Body of pancreas (tissue), 4 donors: Measurements from ENCODE around the gene TMA7B. TPM values are rescaled to one million over a fixed set of nuclear protein-coding genes. Genes with fewer than 3 reads are reported as not detected.
"Not testable (repeated sequence)": the region's sequence is repeated elsewhere in the genome, so short reads cannot be mapped to it uniquely, and the experiment has no call there.

Source experiments
- ATAC-seq: fragments of 150-250 bp; one replicate; pipeline ENCODE4 v1.9.1; 2016
- DNase-seq, 4 donors: peaks; one replicate each; pipeline ENCODE4 v3.0.0-alpha.2; 2019
- H3K27ac ChIP-seq, 4 donors: fragments of 200-600 bp; sonication (generic); 1 replicate in 3 of 4; 2 replicates in 1 of 4; pipeline versions ENCODE4 v1.5.1 to v1.6.1; 2016 to 2019; ENCODE audit warnings: mild to moderate bottlenecking in 1 of 4, mixed read lengths in 1 of 4, moderate library complexity in 1 of 4
- H3K27me3 ChIP-seq, 2 donors: fragments of 200-600 bp; sonication (generic); one replicate each; pipeline ENCODE4 v1.6.0; 2016; ENCODE audit warnings: mild to moderate bottlenecking in 1 of 2
- H3K36me3 ChIP-seq, 2 donors: fragments of 200-600 bp; sonication (generic); replicated peaks in 1 of 2; 2 replicates each; pipeline ENCODE4 v1.5.1; 2016; ENCODE audit warnings: low read depth in 2 of 2; ENCODE audit not compliant: insufficient read depth in 1 of 2
- H3K4me1 ChIP-seq: fragments of 200-600 bp; sonication (generic); one replicate; pipeline ENCODE4 v1.6.0; 2016
- H3K4me3 ChIP-seq, 2 donors: fragments of 200-600 bp; sonication (generic); 1 replicate in 1 of 2; 2 replicates in 1 of 2; pipeline ENCODE4 v1.5.1; 2016 to 2019
- H3K9me3 ChIP-seq, 3 donors: fragments of 200-600 bp; sonication (generic); 1 replicate in 2 of 3; 2 replicates in 1 of 3; pipeline ENCODE4 v1.5.1; 2016
- CTCF ChIP-seq, 7 experiments: fragments of 450-650 bp in 4 of 7; fragments of 200-600 bp in 3 of 7; sonication (generic) in 3 of 7; IDR thresholded peaks; one replicate each; pipeline ENCODE4 v1.5.1; 2016 to 2019; ENCODE audit warnings: antibody characterized with exemption in 7 of 7
- POLR2A ChIP-seq, 3 donors: fragments of 450-650 bp; IDR thresholded peaks; one replicate each; pipeline ENCODE4 v1.6.1; 2016; ENCODE audit warnings: antibody characterized with exemption in 3 of 3, mild to moderate bottlenecking in 2 of 3
- WGBS, 2 donors: methylation state at CpG; one replicate each; pipeline ENCODE4 v1.1.5; 2017; 5-methylcytosine and 5-hydroxymethylcytosine counted together
- intact Hi-C: fragments of 100-400 bp; cut with DNase I; formaldehyde crosslinking; loops from one replicate; pipeline ENCODE4 v1.15.1; 2023
- total RNA-seq, 2 donors: library from RNA; depleted of rRNA; stranded (reverse); fragments of >200 nt; gene quantifications; one replicate each; pipeline ENCODE4 v1.1.0, GENCODE V29; 2016

Gene TMA7B
- total RNA-seq, 2 donors from 2014 or later = not detected

- Histone ChIP-seq H3K27ac (peak overlapping the region; percentile 25 to 75 (median 74)), H3K4me3 (no peak overlapping the region), H3K4me1 (peaks cover 23% of the 10 kb centered on the region), H3K36me3 (no peaks in the 10 kb centered on the region), H3K9me3 (no peaks in the 10 kb centered on the region), H3K27me3 (no peaks in the 10 kb centered on the region)
- ATAC-seq = peak; percentile 15
- WGBS, 2 donors = 63 to 75% methylated on average over 5 to 8 of the region's 8 CpGs
- intact Hi-C loops = no loop called here
- no peak for TF ChIP-seq POLR2A (IDR thresholded peaks at IDR 0.05)
- no peak for TF ChIP-seq CTCF (IDR thresholded peaks at IDR 0.05)
- no peak for DNase-seq
Observed at GRCh38 chr22:39947220-39948216, 12.7 kb upstream of the TMA7B start.

GRCh38 chr22:39949964-39950737, 10.0 kb upstream of the TMA7B start:
- H3K4me1 ChIP-seq = peaks cover 23% of the 10 kb centered on the region
- no peaks in the 10 kb centered on the region for H3K36me3 ChIP-seq
- no peaks in the 10 kb centered on the region for H3K27me3 ChIP-seq
- intact Hi-C loops = no loop called here
- TF ChIP-seq POLR2A (IDR thresholded peaks at IDR 0.05) (no peak), CTCF (IDR thresholded peaks at IDR 0.05) (no peak)
- H3K9me3 ChIP-seq = no peaks in the 10 kb centered on the region
- no peak for DNase-seq
- H3K27ac ChIP-seq = no peak overlapping the region
- no peak for ATAC-seq
- 78 to 85% methylated on average over 8 of the region's 8 CpGs for WGBS, 2 donors
- H3K4me3 ChIP-seq = no peak overlapping the region

- H3K27ac ChIP-seq, H3K9me3 ChIP-seq, H3K27me3 ChIP-seq, H3K4me3 ChIP-seq, DNase-seq, H3K36me3 ChIP-seq, ATAC-seq, intact Hi-C loops: not testable (repeated sequence)
- H3K4me1 ChIP-seq = peaks cover 14% of the 10 kb centered on the region
- WGBS, 2 donors = 75% methylated on average over 11 of the region's 11 CpGs
Observed at GRCh38 chr22:39951603-39952293, 8.4 kb upstream of the TMA7B start.

GRCh38 chr22:39952347-39952746, 7.8 kb upstream of the TMA7B start:
- Histone ChIP-seq H3K36me3 (no peaks in the 10 kb centered on the region), H3K27me3 (no peaks in the 10 kb centered on the region), H3K9me3 (no peaks in the 10 kb centered on the region), H3K4me1 (peaks cover 8% of the 10 kb centered on the region), H3K27ac (no peak overlapping the region), H3K4me3 (no peak overlapping the region)
- 72 to 88% methylated on average over 6 of the region's 6 CpGs for WGBS, 2 donors
- DNase-seq (no peak), ATAC-seq (no peak)
- intact Hi-C loops = no loop called here
- TF ChIP-seq POLR2A (IDR thresholded peaks at IDR 0.05) = no peak

GRCh38 chr22:39953101-39953500, 7.1 kb upstream of the TMA7B start:
- intact Hi-C loops = no loop called here
- TF ChIP-seq POLR2A (IDR thresholded peaks at IDR 0.05) (no peak), CTCF (IDR thresholded peaks at IDR 0.05) (no peak)
- no peak overlapping the region for H3K27ac ChIP-seq

More at GRCh38 chr22:39953101-39953500, 7.1 kb upstream of the TMA7B start:
- no peaks in the 10 kb centered on the region for H3K36me3 ChIP-seq
- no peaks in the 10 kb centered on the region for H3K27me3 ChIP-seq
- DNase-seq = no peak
- H3K9me3 ChIP-seq = no peaks in the 10 kb centered on the region
- 92 to 97% methylated on average over 2 of the region's 2 CpGs for WGBS, 2 donors
- H3K4me3 ChIP-seq = no peak overlapping the region
- ATAC-seq = no peak
- peaks cover under 1% of the 10 kb centered on the region for H3K4me1 ChIP-seq
